Measurements from ENCODE around the gene PDZD2.

PDZD2 gene

GRCh38 chr5:32092938-32093812 lies 454.2 kb downstream of the PDZD2 start:
- TF ChIP-seq SPI1 (IDR thresholded peaks at IDR 0.05; ENCODE audit: borderline replicate concordance, low read depth), result no peak
- TF ChIP-seq, protein P1, sequence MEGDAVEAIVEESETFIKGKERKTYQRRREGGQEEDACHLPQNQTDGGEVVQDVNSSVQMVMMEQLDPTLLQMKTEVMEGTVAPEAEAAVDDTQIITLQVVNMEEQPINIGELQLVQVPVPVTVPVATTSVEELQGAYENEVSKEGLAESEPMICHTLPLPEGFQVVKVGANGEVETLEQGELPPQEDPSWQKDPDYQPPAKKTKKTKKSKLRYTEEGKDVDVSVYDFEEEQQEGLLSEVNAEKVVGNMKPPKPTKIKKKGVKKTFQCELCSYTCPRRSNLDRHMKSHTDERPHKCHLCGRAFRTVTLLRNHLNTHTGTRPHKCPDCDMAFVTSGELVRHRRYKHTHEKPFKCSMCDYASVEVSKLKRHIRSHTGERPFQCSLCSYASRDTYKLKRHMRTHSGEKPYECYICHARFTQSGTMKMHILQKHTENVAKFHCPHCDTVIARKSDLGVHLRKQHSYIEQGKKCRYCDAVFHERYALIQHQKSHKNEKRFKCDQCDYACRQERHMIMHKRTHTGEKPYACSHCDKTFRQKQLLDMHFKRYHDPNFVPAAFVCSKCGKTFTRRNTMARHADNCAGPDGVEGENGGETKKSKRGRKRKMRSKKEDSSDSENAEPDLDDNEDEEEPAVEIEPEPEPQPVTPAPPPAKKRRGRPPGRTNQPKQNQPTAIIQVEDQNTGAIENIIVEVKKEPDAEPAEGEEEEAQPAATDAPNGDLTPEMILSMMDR (IDR thresholded peaks at IDR 0.05; ENCODE audit: insufficient read depth, low read length), result peak; percentile 71
- peak; percentile 34 to 67 for DNase-seq (ENCODE audit: low read depth in 1 of 2, low spot score in 1 of 2)
- Histone ChIP-seq H3K27me3 (ENCODE audit: insufficient read depth, poor library complexity, severe bottlenecking) (no peaks in the 10 kb centered on the region), H3K27ac (replicated peaks) (no peak overlapping the region), H3K4me3 (replicated peaks; ENCODE audit: insufficient read depth, low read length) (no peak overlapping the region)

- H3K4me3 ChIP-seq (replicated peaks; ENCODE audit: insufficient read depth, low read length), result no peak overlapping the region
- H3K27ac ChIP-seq (replicated peaks), result no peak overlapping the region
- TF ChIP-seq GABPA (IDR thresholded peaks at IDR 0.05; ENCODE audit: low read depth) (no peak), SPI1 (IDR thresholded peaks at IDR 0.05; ENCODE audit: borderline replicate concordance, low read depth) (peak; percentile 44; the same call in 1 of the 2 replicates), POLR2AphosphoS5 (IDR thresholded peaks at IDR 0.05; ENCODE audit: low read depth) (no peak)
- no peaks in the 10 kb centered on the region for H3K27me3 ChIP-seq (ENCODE audit: insufficient read depth, poor library complexity, severe bottlenecking)
- DNase-seq (ENCODE audit: low read depth in 1 of 2, low spot score in 1 of 2), result no peak
These were observed 455.8 kb downstream of the PDZD2 start for GRCh38 chr5:32094691-32095090.

DNA sequence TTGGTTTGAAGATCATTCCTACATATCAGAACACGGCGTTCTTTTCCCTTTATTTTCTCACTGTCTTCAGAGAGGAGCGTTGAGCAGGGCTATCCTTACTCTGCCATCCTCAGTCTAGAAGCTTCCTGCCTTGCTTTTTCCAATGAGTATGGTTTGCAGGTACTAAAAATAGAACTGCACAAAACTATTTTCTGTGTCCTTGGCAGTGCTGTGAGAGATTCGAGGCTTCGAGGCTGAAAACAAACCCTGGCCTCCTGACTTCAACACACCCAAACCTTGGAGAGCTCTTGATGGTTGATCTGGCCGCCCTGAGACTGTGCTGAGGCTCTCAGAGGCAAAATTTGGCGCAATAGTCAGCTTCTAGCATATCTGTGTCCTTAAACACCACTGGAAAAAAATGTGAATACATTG lies 456.3 kb downstream of the PDZD2 start:
- TF ChIP-seq GABPA (IDR thresholded peaks at IDR 0.05; ENCODE audit: low read depth) (no peak), SPI1 (IDR thresholded peaks at IDR 0.05; ENCODE audit: borderline replicate concordance, low read depth) (no peak)
- no peak overlapping the region for H3K27ac ChIP-seq (replicated peaks)
- no peaks in the 10 kb centered on the region for H3K27me3 ChIP-seq (ENCODE audit: insufficient read depth, poor library complexity, severe bottlenecking)
- DNase-seq (ENCODE audit: low read depth in 1 of 2, low spot score in 1 of 2), result no peak
- no peak overlapping the region for H3K4me3 ChIP-seq (replicated peaks; ENCODE audit: insufficient read depth, low read length)

- H3K4me3 ChIP-seq (replicated peaks; ENCODE audit: insufficient read depth, low read length), result no peak overlapping the region
- TF ChIP-seq, protein P1 (IDR thresholded peaks at IDR 0.05; ENCODE audit: insufficient read depth, low read length), result no peak
- TF ChIP-seq, protein P2, sequence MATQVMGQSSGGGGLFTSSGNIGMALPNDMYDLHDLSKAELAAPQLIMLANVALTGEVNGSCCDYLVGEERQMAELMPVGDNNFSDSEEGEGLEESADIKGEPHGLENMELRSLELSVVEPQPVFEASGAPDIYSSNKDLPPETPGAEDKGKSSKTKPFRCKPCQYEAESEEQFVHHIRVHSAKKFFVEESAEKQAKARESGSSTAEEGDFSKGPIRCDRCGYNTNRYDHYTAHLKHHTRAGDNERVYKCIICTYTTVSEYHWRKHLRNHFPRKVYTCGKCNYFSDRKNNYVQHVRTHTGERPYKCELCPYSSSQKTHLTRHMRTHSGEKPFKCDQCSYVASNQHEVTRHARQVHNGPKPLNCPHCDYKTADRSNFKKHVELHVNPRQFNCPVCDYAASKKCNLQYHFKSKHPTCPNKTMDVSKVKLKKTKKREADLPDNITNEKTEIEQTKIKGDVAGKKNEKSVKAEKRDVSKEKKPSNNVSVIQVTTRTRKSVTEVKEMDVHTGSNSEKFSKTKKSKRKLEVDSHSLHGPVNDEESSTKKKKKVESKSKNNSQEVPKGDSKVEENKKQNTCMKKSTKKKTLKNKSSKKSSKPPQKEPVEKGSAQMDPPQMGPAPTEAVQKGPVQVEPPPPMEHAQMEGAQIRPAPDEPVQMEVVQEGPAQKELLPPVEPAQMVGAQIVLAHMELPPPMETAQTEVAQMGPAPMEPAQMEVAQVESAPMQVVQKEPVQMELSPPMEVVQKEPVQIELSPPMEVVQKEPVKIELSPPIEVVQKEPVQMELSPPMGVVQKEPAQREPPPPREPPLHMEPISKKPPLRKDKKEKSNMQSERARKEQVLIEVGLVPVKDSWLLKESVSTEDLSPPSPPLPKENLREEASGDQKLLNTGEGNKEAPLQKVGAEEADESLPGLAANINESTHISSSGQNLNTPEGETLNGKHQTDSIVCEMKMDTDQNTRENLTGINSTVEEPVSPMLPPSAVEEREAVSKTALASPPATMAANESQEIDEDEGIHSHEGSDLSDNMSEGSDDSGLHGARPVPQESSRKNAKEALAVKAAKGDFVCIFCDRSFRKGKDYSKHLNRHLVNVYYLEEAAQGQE (IDR thresholded peaks at IDR 0.05; ENCODE audit: insufficient replicate concordance, low read depth), result no peak
- TF ChIP-seq POLR2AphosphoS5 (IDR thresholded peaks at IDR 0.05; ENCODE audit: low read depth) (no peak), GABPA (IDR thresholded peaks at IDR 0.05; ENCODE audit: low read depth) (no peak), SPI1 (IDR thresholded peaks at IDR 0.05; ENCODE audit: borderline replicate concordance, low read depth) (no peak)
- no peaks in the 10 kb centered on the region for H3K27me3 ChIP-seq (ENCODE audit: insufficient read depth, poor library complexity, severe bottlenecking)
- no peak overlapping the region for H3K27ac ChIP-seq (replicated peaks)
- DNase-seq (ENCODE audit: low read depth in 1 of 2, low spot score in 1 of 2), result no peak
These were observed 458.1 kb downstream of the PDZD2 start for GRCh38 chr5:32096891-32097595.

GRCh38 chr5:32098291-32098690 lies 459.4 kb downstream of the PDZD2 start:
- TF ChIP-seq, protein P1 (IDR thresholded peaks at IDR 0.05; ENCODE audit: insufficient read depth, low read length), result no peak
- TF ChIP-seq, protein P2 (IDR thresholded peaks at IDR 0.05; ENCODE audit: insufficient replicate concordance, low read depth), result no peak
- TF ChIP-seq POLR2AphosphoS5 (IDR thresholded peaks at IDR 0.05; ENCODE audit: low read depth), result 0 out of 2 replicates have a peak, but pooled peaks have one; percentile 21
- DNase-seq (ENCODE audit: low read depth in 1 of 2, low spot score in 1 of 2), result no peak
- no peak overlapping the region for H3K4me3 ChIP-seq (replicated peaks; ENCODE audit: insufficient read depth, low read length)
- no peaks in the 10 kb centered on the region for H3K27me3 ChIP-seq (ENCODE audit: insufficient read depth, poor library complexity, severe bottlenecking)
- no peak overlapping the region for H3K27ac ChIP-seq (replicated peaks)

All from HL-60 (cell line).